ENCODE results near the gene ACTR5.

Gene ACTR5

GRCh38 chr20:38730989-38731737, 17.1 kb upstream of the ACTR5 start (continued):
- TF ChIP-seq, protein P1, sequence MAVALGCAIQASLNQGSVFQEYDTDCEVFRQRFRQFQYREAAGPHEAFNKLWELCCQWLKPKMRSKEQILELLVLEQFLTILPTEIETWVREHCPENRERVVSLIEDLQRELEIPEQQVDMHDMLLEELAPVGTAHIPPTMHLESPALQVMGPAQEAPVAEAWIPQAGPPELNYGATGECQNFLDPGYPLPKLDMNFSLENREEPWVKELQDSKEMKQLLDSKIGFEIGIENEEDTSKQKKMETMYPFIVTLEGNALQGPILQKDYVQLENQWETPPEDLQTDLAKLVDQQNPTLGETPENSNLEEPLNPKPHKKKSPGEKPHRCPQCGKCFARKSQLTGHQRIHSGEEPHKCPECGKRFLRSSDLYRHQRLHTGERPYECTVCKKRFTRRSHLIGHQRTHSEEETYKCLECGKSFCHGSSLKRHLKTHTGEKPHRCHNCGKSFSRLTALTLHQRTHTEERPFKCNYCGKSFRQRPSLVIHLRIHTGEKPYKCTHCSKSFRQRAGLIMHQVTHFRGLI (tag by site-specific recombination; IDR thresholded peaks at IDR 0.05): no peak
- TF ChIP-seq, protein P2, sequence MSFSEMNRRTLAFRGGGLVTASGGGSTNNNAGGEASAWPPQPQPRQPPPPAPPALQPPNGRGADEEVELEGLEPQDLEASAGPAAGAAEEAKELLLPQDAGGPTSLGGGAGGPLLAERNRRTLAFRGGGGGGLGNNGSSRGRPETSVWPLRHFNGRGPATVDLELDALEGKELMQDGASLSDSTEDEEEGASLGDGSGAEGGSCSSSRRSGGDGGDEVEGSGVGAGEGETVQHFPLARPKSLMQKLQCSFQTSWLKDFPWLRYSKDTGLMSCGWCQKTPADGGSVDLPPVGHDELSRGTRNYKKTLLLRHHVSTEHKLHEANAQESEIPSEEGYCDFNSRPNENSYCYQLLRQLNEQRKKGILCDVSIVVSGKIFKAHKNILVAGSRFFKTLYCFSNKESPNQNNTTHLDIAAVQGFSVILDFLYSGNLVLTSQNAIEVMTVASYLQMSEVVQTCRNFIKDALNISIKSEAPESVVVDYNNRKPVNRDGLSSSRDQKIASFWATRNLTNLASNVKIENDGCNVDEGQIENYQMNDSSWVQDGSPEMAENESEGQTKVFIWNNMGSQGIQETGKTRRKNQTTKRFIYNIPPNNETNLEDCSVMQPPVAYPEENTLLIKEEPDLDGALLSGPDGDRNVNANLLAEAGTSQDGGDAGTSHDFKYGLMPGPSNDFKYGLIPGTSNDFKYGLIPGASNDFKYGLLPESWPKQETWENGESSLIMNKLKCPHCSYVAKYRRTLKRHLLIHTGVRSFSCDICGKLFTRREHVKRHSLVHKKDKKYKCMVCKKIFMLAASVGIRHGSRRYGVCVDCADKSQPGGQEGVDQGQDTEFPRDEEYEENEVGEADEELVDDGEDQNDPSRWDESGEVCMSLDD (tag by site-specific recombination; IDR thresholded peaks at IDR 0.05): peak; percentile 47
- no peak for TF ChIP-seq ZNF707 (tag by site-specific recombination; IDR thresholded peaks at IDR 0.05)
- TF ChIP-seq, protein P3, sequence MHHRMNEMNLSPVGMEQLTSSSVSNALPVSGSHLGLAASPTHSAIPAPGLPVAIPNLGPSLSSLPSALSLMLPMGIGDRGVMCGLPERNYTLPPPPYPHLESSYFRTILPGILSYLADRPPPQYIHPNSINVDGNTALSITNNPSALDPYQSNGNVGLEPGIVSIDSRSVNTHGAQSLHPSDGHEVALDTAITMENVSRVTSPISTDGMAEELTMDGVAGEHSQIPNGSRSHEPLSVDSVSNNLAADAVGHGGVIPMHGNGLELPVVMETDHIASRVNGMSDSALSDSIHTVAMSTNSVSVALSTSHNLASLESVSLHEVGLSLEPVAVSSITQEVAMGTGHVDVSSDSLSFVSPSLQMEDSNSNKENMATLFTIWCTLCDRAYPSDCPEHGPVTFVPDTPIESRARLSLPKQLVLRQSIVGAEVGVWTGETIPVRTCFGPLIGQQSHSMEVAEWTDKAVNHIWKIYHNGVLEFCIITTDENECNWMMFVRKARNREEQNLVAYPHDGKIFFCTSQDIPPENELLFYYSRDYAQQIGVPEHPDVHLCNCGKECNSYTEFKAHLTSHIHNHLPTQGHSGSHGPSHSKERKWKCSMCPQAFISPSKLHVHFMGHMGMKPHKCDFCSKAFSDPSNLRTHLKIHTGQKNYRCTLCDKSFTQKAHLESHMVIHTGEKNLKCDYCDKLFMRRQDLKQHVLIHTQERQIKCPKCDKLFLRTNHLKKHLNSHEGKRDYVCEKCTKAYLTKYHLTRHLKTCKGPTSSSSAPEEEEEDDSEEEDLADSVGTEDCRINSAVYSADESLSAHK (tag by site-specific recombination; IDR thresholded peaks at IDR 0.05): no peak
- TF ChIP-seq REST (tag by site-specific recombination; IDR thresholded peaks at IDR 0.05): no peak
- TF ChIP-seq ZNF664 (tag by site-specific recombination; IDR thresholded peaks at IDR 0.05): no peak
- TF ChIP-seq KLF1 (tag by site-specific recombination; IDR thresholded peaks at IDR 0.05): peak; percentile 34; the same call in 1 of the 2 replicates
- TF ChIP-seq ZNF23 (tag by site-specific recombination; IDR thresholded peaks at IDR 0.05; ENCODE audit: borderline replicate concordance): no peak
- no peak for TF ChIP-seq ZNF157 (tag by site-specific recombination; IDR thresholded peaks at IDR 0.05)
- TF ChIP-seq, protein P4, sequence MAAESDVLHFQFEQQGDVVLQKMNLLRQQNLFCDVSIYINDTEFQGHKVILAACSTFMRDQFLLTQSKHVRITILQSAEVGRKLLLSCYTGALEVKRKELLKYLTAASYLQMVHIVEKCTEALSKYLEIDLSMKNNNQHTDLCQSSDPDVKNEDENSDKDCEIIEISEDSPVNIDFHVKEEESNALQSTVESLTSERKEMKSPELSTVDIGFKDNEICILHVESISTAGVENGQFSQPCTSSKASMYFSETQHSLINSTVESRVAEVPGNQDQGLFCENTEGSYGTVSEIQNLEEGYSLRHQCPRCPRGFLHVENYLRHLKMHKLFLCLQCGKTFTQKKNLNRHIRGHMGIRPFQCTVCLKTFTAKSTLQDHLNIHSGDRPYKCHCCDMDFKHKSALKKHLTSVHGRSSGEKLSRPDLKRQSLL (tag by site-specific recombination; IDR thresholded peaks at IDR 0.05): peak; percentile 23; the same call in 1 of the 2 replicates
- TF ChIP-seq PRDM1 (tag by site-specific recombination; IDR thresholded peaks at IDR 0.05): no peak
- no peak for TF ChIP-seq ZNF214 (tag by site-specific recombination; IDR thresholded peaks at IDR 0.05; ENCODE audit: borderline replicate concordance)
- no peak for TF ChIP-seq ZNF292 (tag by site-specific recombination; IDR thresholded peaks at IDR 0.05; ENCODE audit: borderline replicate concordance, low read depth)
- peak; percentile 94 for TF ChIP-seq EGR2 (tag by site-specific recombination; IDR thresholded peaks at IDR 0.05; ENCODE audit: low read depth)
- no peak for TF ChIP-seq GFI1B (tag by site-specific recombination; IDR thresholded peaks at IDR 0.05)
- TF ChIP-seq ZNF629 (tag by site-specific recombination; IDR thresholded peaks at IDR 0.05): no peak
- TF ChIP-seq ATF2 (tag by site-specific recombination; IDR thresholded peaks at IDR 0.05; ENCODE audit: low read depth): no peak
- TF ChIP-seq ZNF518A (tag by site-specific recombination; conservative IDR thresholded peaks at IDR 0.05; ENCODE audit: low read depth): no peak
- TF ChIP-seq ZNF48 (tag by site-specific recombination; IDR thresholded peaks at IDR 0.05): no peak
- no peak for TF ChIP-seq ZNF473 (tag by site-specific recombination; IDR thresholded peaks at IDR 0.05)

All from HEK293 (cell line).